HUES6 (cell line): ENCODE data around the gene OAS1.

Source experiments
- H3K27ac ChIP-seq: 2 replicates; pipeline ENCODE4 v1.7.0; 2013; ENCODE audit warnings: low read depth, mild to moderate bottlenecking, low read length, inconsistent platforms
- H3K27me3 ChIP-seq: 2 replicates; pipeline ENCODE4 v1.6.1; 2013; ENCODE audit warnings: low read length; ENCODE audit not compliant: control insufficient read depth, insufficient read depth
- H3K36me3 ChIP-seq: 2 replicates; pipeline ENCODE4 v1.6.1; 2013; ENCODE audit warnings: low read length; ENCODE audit not compliant: control insufficient read depth, insufficient read depth
- H3K4me1 ChIP-seq: 2 replicates; pipeline ENCODE4 v1.6.1; 2013; ENCODE audit warnings: low read length; ENCODE audit not compliant: control insufficient read depth, insufficient read depth
- H3K4me3 ChIP-seq: 2 replicates; pipeline ENCODE4 v1.5.1; 2013; ENCODE audit warnings: low read depth, low read length
- H3K9ac ChIP-seq: one replicate; pipeline ENCODE4 v1.6.1; 2013; ENCODE audit warnings: mild to moderate bottlenecking, low read length
- H3K9me3 ChIP-seq: 2 replicates; pipeline ENCODE4 v1.6.1; 2013; ENCODE audit warnings: low read depth, low read length; ENCODE audit not compliant: control insufficient read depth, insufficient read depth

OAS1 gene

DNA sequence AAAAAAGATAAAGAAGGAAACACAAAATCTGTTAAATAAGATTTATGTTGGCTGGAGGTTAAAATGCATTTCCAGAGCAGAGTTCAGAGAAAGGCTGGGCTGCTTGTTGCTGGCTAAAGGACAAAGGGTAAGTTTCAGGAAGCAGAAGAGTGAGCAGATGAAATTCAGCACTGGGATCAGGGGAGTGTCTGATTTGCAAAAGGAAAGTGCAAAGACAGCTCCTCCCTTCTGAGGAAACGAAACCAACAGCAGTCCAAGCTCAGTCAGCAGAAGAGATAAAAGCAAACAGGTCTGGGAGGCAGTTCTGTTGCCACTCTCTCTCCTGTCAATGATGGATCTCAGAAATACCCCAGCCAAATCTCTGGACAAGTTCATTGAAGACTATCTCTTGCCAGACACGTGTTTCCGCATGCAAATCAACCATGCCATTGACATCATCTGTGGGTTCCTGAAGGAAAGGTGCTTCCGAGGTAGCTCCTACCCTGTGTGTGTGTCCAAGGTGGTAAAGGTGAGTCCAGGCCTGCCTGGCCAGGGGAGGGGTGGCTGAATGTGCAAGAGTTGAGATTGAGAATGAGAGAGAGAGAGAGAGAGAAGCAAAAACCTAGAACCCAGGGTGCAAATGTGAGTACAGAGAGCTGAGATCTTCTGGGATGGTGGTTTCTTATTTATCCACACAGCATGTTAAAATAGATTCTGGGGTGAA is at the start of gene OAS1:
OAS1 (plus strand) TSS at position 251 of the 703 bp plus-strand sequence; CDS start at position 329, 78 bp downstream.
- Histone ChIP-seq H3K9me3 (peaks cover 16% of the 10 kb centered on the region), H3K4me3 (no peak within 1 kb of the TSS), H3K4me1 (no peaks in the 10 kb centered on the region), H3K36me3 (no peaks in the 10 kb centered on the region), H3K9ac (no peak within 1 kb of the TSS), H3K27me3 (peaks cover 6% of the 10 kb centered on the region; the same call in 1 of the 2 replicates), H3K27ac (no peak within 1 kb of the TSS)

DNA sequence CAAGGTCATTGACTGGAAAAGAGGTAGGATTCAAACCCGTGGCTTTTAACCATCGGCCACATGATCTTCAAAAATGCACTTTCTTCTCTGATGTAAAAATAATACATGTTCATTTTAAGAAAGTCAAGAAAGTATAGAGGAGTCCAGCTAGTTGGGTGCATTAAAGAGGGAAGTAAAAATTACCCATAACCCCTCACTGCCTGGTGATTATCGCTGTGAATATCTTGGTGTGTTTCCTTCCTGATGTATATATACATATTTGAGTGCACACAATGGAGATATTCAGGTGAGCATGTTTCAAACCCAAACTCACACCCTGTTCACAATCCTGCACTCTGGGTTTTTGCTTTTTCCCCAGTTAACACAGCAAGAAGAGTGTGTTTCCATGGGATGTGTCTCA is 47.5 kb upstream of the OAS1 start:
- H3K27ac ChIP-seq: no peak overlapping the region
- H3K4me1 ChIP-seq: peaks cover 12% of the 10 kb centered on the region
- no peaks in the 10 kb centered on the region for H3K9me3 ChIP-seq
- H3K9ac ChIP-seq: no peak overlapping the region
- no peak overlapping the region for H3K4me3 ChIP-seq
- no peaks in the 10 kb centered on the region for H3K36me3 ChIP-seq
- no peaks in the 10 kb centered on the region for H3K27me3 ChIP-seq

- Histone ChIP-seq H3K4me1 (peaks cover 10% of the 10 kb centered on the region), H3K4me3 (no peak overlapping the region), H3K27ac (no peak overlapping the region), H3K9me3 (no peaks in the 10 kb centered on the region), H3K36me3 (no peaks in the 10 kb centered on the region), H3K27me3 (peaks cover 3% of the 10 kb centered on the region), H3K9ac (no peak overlapping the region)
Observed at GRCh38 chr12:112860181-112860580, 46.6 kb upstream of the OAS1 start.

DNA sequence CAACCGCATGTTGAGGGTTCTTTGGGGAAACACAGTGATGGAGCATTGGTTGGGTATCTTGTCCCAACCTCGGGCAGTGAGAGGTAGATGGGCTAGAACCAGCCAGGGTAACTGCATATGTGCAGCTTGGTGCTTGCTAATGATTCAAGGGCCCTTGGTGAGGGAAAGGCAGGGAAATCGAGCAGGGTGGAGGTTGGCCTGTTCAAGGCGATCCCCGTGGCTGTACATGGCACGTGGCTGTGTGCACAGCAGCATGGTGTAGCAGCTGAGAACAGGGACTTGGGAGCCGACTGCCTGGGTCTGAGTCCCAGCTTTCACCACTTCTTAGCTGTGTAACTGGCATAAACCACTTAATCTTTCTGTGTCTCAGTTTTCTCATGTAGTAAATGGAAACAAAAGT is 45.5 kb upstream of the OAS1 start:
- no peak overlapping the region for H3K4me3 ChIP-seq
- H3K27me3 ChIP-seq: peaks cover 13% of the 10 kb centered on the region
- no peaks in the 10 kb centered on the region for H3K36me3 ChIP-seq

GRCh38 chr12:112862636-112863290 is 44.0 kb upstream of the OAS1 start:
- H3K4me1 ChIP-seq: no peaks in the 10 kb centered on the region
- no peak overlapping the region for H3K27ac ChIP-seq
- no peak overlapping the region for H3K9ac ChIP-seq
- H3K4me3 ChIP-seq: no peak overlapping the region
- H3K36me3 ChIP-seq: no peaks in the 10 kb centered on the region
- no peaks in the 10 kb centered on the region for H3K9me3 ChIP-seq
- H3K27me3 ChIP-seq: peaks cover 22% of the 10 kb centered on the region

More for the DNA sequence above, 45.5 kb upstream of the OAS1 start:
- Histone ChIP-seq H3K4me1 (0 out of 2 replicates have a peak, but pooled peaks cover 3% of the 10 kb centered on the region), H3K9ac (no peak overlapping the region), H3K9me3 (no peaks in the 10 kb centered on the region), H3K27ac (no peak overlapping the region)

DNA sequence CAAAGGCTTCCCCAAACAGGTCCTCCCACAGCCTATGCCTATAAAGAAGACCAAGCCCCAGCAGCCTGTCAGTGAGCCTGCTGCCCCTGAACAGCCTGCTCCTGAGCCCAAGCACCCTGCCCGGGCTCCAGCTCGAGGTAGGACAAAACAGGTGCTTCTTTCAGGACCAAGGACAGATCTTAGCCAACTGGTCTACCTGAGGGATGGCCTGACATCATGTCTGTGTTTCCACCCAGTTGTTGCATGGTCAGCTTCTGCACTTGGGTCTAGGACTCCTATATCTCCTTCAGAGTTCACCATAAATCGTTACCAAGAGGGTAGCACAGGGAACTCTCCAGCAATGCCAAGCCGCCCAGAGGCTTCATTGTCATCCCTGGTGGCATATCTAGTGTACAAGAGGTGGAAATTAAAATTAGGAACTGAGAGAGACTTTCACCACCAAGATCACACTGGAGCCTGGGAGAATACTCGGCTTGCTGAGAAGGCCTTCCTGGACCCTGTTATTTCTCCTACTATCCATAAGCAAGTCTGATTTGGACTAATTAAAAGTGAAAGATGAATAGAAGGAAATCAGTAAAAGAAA is 38.2 kb upstream of the OAS1 start:
- Histone ChIP-seq H3K36me3 (no peaks in the 10 kb centered on the region), H3K27ac (no peak overlapping the region), H3K27me3 (peaks cover 27% of the 10 kb centered on the region)

DNA sequence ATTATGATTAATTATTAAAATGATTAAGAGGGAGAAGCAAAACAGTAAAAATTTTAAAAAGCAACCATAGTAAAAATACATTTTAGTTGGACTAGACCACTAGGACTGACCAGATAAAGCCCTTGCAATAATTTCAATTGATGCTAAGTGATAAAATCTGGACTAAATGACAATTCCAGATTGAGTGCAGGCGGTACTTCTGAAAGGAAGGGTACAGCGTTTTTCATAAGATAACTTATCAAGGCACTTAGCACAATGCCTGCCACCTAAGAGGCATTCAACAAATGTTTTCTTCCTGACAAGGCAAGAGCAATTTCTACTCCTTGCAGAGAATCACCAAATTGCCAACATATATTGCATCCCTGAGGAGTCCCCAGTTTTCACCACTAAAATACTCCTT is 37.7 kb upstream of the OAS1 start:
- Histone ChIP-seq H3K27ac (no peak overlapping the region), H3K9me3 (no peaks in the 10 kb centered on the region), H3K9ac (no peak overlapping the region), H3K36me3 (no peaks in the 10 kb centered on the region), H3K27me3 (peaks cover 27% of the 10 kb centered on the region), H3K4me1 (no peaks in the 10 kb centered on the region), H3K4me3 (no peak overlapping the region)

More for the DNA sequence above, 38.2 kb upstream of the OAS1 start:
- H3K4me1 ChIP-seq: no peaks in the 10 kb centered on the region
- H3K4me3 ChIP-seq: no peak overlapping the region
- no peak overlapping the region for H3K9ac ChIP-seq
- no peaks in the 10 kb centered on the region for H3K9me3 ChIP-seq

DNA sequence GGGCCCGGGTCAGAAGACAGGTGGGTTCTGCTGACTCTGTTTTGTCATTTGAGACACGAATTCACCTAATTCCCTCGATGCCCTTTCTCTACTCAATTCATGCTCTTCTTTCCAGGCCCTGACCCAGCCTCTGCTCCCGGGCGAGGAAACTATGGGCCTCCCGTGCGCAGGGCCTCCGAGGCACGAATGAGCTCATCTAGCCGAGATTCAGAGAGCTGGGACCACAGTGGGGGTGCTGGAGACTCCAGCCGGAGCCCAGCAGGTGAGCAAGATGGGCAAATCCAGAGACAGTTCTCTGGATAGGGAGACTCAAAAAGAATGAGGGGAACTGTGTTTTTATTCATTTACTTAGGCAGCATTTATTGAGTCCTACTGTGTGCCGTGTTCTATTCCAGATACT is 37.0 kb upstream of the OAS1 start:
- no peak overlapping the region for H3K9ac ChIP-seq
- H3K9me3 ChIP-seq: no peaks in the 10 kb centered on the region
- H3K4me3 ChIP-seq: no peak overlapping the region
- no peak overlapping the region for H3K27ac ChIP-seq
- H3K36me3 ChIP-seq: no peaks in the 10 kb centered on the region
- no peaks in the 10 kb centered on the region for H3K4me1 ChIP-seq
- H3K27me3 ChIP-seq: peaks cover 27% of the 10 kb centered on the region

DNA sequence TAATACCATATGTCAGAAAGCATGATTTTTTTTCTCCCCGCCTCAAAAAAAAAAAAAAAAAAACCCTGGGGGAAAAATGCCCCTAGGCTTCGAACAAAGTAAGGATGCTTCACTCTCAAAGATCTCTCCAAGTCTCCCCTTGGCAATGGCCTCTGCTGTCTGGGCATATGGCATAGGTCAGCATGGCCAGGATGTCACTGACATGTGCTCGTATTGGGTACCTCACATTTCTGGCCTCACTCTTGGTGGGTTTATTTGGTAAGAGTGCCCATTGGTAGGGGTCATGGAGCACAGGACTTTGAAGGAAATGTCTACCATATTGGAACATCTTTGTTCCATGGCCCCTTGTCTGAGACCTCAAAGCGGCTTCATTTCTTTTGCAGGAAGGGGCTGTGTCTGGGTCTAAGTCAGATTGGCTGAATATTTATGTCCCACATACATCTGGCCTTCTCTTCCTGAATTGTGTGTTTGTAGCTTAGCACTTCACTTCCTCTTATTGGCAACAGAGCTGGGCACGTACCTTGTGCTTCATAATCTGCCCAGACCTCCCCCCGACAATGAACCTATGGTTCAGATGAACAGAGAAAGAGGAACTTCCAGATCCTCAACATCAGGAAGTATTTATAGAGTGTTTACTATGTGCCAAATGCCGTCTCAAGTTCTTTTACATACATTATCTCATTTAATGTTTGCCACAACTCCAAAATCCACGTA is 36.3 kb upstream of the OAS1 start:
- Histone ChIP-seq H3K9me3 (no peaks in the 10 kb centered on the region), H3K36me3 (no peaks in the 10 kb centered on the region), H3K27me3 (peaks cover 21% of the 10 kb centered on the region), H3K4me3 (no peak overlapping the region), H3K9ac (no peak overlapping the region), H3K27ac (no peak overlapping the region), H3K4me1 (no peaks in the 10 kb centered on the region)

DNA sequence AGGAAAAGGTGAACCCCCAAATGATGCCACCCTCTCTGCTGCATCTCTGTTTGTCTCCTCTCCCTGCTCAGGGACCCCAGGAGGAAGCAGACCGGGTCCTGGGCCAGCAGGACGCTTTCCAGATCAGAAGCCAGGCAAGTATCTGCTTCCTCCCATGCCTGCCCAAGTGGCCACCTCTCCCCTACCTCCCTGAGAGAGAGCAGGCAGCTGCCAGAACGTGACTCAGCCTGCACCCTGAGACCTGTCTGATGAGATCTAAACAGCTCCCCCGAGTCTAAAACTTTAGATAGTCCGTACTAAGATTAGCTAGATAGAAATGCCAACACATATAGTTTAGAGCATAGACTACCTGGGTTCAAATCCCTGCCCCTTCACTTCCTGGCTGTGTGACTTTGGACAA is 31.2 kb upstream of the OAS1 start:
- 0 out of 2 replicates have a peak, but pooled peaks cover 1% of the 10 kb centered on the region for H3K27me3 ChIP-seq
- no peak overlapping the region for H3K27ac ChIP-seq
- H3K36me3 ChIP-seq: no peaks in the 10 kb centered on the region
- no peak overlapping the region for H3K9ac ChIP-seq
- H3K4me1 ChIP-seq: no peaks in the 10 kb centered on the region; the same call in 1 of the 2 replicates
- no peaks in the 10 kb centered on the region for H3K9me3 ChIP-seq
- no peak overlapping the region for H3K4me3 ChIP-seq
